G401 (cell line): Measurements from ENCODE around the gene MTHFD2L. TPM values are rescaled to one million over a fixed set of nuclear protein-coding genes. Genes with fewer than 3 reads are reported as not detected.
A peak's percentile ranks its signal among the peaks of the same experiment; 100 is the strongest.
"Not testable (repeated sequence)": the region's sequence is repeated elsewhere in the genome, so short reads cannot be mapped to it uniquely, and the experiment has no call there.

Source experiments
- DNase-seq: peaks from one replicate; pipeline ENCODE4 v3.0.0-alpha.2; 2015; ENCODE audit warnings: low spot score
- in situ Hi-C: cut with HindIII; loops from 2 replicates; pipeline ENCODE4 v1.10.0; 2016; ENCODE audit warnings: low sequenced_read_pairs, mixed read lengths
- total RNA-seq: library from RNA; depleted of rRNA; stranded (reverse); fragments of >200 nt; shearing (Covaris generic); gene quantifications from 2 replicates; pipeline ENCODE4 v1.2.3, GENCODE V29; 2014

Gene MTHFD2L
- total RNA-seq, 1 experiment from 2014 or later = 19.4 TPM

GRCh38 chr4:74130843-74131242, 27.1 kb upstream of the MTHFD2L start:
- DNase-seq, in situ Hi-C loops: not testable (repeated sequence)

GRCh38 chr4:74132188-74132587, 25.7 kb upstream of the MTHFD2L start:
- in situ Hi-C loops, DNase-seq: not testable (repeated sequence)

- in situ Hi-C loops = no loop called here
- no peak for DNase-seq
Observed at GRCh38 chr4:74132944-74133343, 25.0 kb upstream of the MTHFD2L start.

- in situ Hi-C loops = no loop called here
- DNase-seq = peak; percentile 36
Observed at GRCh38 chr4:74133786-74134499, 24.0 kb upstream of the MTHFD2L start.

GRCh38 chr4:74134500-74134852, 23.4 kb upstream of the MTHFD2L start:
- in situ Hi-C loops = no loop called here
- no peak for DNase-seq

GRCh38 chr4:74146581-74147129, 11.3 kb upstream of the MTHFD2L start:
- in situ Hi-C loops = no loop called here

GRCh38 chr4:74148205-74148604, 9.7 kb upstream of the MTHFD2L start:
- in situ Hi-C loops = no loop called here
- DNase-seq = no peak

More at GRCh38 chr4:74146581-74147129, 11.3 kb upstream of the MTHFD2L start:
- DNase-seq = no peak

- in situ Hi-C loops = no loop called here
- no peak for DNase-seq
Observed at GRCh38 chr4:74152836-74153235, 5.1 kb upstream of the MTHFD2L start.

- DNase-seq = no peak
- in situ Hi-C loops = no loop called here
Observed at GRCh38 chr4:74156521-74156920, 1.4 kb upstream of the MTHFD2L start.

- in situ Hi-C loops = no loop called here
- DNase-seq = no peak
Observed at GRCh38 chr4:74157154-74157553, 764 bp upstream of the MTHFD2L start.

GRCh38 chr4:74158466-74159142, 686 bp downstream of the MTHFD2L start:
- DNase-seq = peak; percentile 61
- in situ Hi-C loops = no loop called here

GRCh38 chr4:74159143-74159709, 1.3 kb downstream of the MTHFD2L start:
- no peak for DNase-seq

GRCh38 chr4:74161666-74162450, 3.9 kb downstream of the MTHFD2L start:
- in situ Hi-C loops = no loop called here
- DNase-seq = no peak

More at GRCh38 chr4:74159143-74159709, 1.3 kb downstream of the MTHFD2L start:
- in situ Hi-C loops = no loop called here

- in situ Hi-C loops = no loop called here
Observed at GRCh38 chr4:74166135-74166534, 8.2 kb downstream of the MTHFD2L start.

GRCh38 chr4:74166818-74167217, 8.9 kb downstream of the MTHFD2L start:
- in situ Hi-C loops = no loop called here
- DNase-seq = no peak

More at GRCh38 chr4:74166135-74166534, 8.2 kb downstream of the MTHFD2L start:
- DNase-seq = no peak

- in situ Hi-C loops = no loop called here
- DNase-seq = no peak
Observed at GRCh38 chr4:74167585-74167984, 9.7 kb downstream of the MTHFD2L start.

- in situ Hi-C loops = no loop called here
- DNase-seq = no peak
Observed at GRCh38 chr4:74168841-74169240, 10.9 kb downstream of the MTHFD2L start.

- in situ Hi-C loops = no loop called here
- DNase-seq = no peak
Observed at GRCh38 chr4:74173321-74173720, 15.4 kb downstream of the MTHFD2L start.

- no peak for DNase-seq
- in situ Hi-C loops = no loop called here
Observed at GRCh38 chr4:74174421-74174820, 16.5 kb downstream of the MTHFD2L start.
